ENCODE data around the gene GABPB1.

GABPB1 gene

DNA sequence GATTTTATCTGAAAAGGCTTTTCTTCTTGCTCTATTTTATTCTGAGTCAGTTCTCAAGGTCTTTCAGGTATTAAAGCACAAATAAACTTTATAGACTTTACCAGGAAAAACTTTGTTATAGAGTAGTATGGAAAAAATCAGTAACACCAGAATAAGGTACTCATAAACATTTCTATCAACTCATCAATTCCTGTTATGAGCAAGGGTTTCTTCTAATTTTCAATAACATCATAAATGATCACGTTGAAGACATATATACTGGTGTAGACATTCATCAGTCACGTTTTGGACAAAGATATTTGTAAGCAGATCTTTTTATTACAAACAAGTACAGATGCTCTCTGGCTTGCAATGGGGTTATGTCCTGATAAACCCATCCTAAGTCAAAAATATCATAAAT, 79.9 kb downstream of the GABPB1 start:
- no peak for DNase-seq

DNA sequence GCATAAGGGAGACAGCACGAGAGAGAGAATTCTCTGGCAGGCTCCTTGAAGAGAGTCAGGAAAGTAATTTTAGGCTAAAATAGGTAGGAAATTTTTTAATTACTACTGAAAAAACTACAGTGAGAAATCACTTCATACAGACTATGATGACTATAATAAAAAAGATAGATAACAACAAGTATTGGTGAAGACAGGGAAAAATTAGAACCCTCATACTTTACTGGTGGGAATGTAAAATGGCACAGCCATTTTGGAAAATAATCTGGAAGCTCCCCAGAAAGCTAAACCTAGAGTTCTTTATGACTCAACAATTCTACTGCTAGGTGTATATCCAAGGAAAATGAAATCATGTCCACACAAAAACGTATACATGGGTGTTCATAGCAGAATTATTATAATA, 87.4 kb downstream of the GABPB1 start:
- DNase-seq = no peak

DNA sequence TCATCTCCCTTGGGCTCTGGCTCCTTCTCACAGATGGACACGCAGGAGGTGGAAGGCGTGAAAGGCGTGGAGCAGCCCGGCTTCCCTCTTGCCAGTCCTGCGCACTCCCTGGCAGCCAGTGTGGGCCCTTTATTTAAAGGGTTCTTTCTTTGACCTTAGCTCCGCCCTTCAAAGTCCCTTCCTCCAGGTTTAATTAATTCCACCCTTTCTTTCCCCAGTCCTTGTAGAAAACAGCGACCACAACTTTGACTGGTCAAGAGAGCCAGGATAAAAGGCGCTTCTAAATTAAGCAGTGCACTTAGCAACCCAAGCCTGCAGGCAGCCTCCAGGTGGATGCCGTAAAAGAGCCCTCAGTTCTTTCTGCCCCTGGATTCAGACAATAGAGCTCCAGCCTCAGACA, 89.4 kb downstream of the GABPB1 start, which contains the start of gene HDC:
TSS of gene HDC (minus strand) at position 107 of the 400 bp plus-strand sequence. CDS start at position 4, 103 bp downstream.
- DNase-seq = no peak

DNA sequence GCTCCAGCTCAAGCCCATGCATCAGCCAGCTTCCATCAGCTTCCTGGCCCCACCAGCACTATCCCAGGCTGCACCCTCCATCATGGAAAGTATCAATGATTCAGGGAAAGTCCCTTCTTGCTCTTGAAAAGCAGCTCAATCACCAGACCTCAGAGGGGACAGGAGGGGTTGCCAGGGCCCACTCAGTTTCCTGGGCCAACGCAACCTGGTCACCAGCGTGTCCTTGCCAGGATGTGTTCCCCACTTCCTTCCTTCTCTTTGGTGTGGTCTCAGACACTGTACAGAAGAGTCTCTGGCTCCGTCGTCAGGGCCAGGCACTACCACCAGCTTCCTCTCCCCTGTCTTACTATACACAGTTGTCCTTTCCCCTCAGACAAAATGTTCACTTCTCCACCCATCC, 92.5 kb downstream of the GABPB1 start:
- no peak for DNase-seq

DNA sequence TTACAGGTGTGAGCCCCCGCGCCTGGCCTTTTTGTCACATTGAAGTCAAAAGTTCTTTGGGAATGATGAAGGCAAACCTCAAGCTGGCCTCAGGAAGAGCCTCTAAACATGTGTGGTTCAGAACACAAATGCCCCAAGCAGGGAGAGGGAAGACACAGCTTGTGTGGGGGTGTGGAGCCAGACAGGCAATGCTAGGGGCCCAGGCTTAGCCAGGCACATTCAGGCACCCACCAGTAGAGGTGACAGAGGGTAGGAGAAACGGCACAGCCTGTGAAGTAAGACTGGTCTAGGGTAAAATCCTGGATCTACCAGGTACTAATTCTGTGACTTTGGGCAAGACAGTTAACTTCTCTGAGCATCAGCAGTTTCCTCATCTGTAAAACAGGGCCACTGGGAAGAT, 93.0 kb downstream of the GABPB1 start:
- no peak for DNase-seq

DNA sequence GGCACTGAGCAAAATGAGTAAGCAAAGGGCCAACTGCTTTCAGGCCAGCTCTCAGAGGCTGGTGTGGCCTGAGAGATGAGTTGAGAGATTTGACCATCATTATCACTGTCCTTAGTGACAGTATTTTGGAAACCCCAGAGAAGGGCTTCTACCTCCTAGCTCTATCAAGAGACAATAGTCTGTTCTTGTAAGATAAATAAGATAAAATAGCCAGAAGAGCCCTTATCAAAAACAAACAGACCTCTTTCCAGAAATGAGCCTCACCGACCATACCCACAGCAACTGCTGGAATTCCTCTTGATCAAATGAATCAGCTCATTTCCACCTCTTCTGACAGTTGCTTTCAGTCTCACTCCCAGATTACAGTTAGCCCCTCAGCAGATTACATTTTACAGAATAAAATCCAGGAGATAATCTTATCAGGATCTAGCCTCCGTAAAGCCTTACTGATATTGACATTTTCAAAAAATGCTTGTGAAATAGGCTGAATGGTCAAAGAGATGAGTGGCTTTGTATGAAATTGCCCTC, 94.0 kb downstream of the GABPB1 start:
- DNase-seq = no peak

DNA sequence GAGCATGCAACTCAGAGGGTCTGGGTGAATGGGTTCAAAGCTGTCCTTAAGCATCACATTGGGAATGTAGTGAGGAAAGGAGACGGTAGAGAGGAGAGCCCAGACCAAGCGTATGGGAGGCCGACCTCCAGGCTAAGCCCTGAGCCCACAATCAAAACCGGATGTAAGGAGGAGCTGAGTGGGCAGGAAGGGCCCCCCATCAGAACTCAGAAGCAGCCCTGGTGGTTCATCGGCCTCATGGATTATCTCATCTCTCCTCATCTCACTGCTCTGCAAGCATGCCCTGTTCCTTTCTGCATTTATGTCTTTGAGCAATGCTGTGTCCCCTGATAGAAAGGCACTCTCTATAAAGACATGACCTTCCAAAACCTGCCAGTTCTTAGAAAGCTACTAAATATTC, 95.7 kb downstream of the GABPB1 start:
- no peak for DNase-seq

DNA sequence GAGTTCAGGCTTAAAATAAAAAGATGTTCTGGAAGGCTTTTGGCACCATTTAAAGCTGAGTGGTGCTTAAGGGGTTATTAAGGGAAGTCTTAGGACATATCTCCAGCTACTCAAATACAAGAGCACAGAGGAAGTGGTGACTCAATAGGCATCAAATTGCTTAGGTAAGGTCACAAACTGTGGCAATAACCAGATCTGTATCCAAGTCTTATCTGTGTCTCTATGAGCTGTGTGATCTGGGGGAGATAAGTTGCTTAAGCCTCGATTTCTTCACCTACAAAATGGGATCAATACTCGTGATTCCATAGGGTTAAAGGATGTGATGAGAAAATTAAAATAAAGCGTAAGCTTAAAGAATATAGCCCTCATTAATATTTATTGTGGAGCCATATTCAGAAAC, 97.1 kb downstream of the GABPB1 start:
- no peak for DNase-seq

DNA sequence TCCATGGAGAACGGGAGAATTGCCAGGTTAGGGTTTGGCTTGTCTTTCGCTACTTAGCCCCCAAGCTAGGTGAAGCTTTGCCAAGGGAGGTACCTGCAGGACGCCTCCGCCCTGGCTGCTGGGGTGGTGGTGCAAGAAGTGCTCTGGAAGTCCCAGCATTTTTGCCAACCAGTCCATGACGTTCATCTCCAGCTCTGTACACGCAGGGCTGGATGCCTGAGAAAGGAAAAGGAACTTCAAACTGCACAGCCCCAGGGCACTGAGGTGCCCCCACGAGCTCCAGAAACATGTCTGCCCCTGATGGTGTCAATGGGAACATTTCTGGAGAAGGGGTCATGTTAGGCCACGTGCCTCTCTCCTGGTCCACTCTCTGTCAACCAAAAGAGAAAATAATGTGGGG, 97.7 kb downstream of the GABPB1 start:
- no peak for DNase-seq

DNA sequence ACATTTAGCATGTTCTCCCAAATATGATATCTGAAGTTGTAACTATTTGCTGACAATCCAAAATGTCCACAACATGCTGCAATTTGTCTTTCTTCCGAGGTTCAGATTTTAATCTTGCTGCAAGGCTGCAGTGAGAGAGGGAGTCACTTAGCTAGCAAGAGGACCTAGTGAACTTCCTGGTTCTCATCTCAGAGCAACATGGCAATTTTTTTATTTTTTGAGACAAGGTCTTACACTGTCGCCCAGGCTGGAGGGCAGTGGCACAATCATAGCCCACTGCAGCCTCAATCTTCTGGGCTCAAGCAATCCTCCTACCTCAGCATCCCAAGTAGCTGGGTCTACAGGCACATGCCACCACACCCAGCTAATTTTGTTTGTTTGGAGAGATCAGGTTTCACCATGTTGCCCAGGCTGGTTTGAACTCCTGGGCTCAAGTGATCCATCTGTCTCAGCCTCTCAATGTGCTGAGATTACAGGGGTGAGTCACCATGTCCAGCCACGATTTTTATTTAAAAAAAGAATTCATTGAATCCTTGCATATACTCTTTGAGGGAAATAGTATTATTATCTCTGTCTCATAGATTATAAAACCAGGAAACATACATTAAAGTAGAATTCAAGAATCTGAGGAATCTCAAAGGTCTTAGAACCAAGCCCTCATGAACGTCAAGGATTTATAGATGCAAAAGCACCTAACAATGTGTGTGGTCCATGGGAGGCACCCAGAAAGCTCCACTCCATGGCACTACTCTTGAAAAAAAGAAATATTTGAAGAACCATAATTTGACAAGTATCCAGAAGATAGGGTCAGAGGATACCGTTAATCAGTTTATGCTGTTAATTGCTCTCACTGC, 98.6 kb downstream of the GABPB1 start:
- DNase-seq = no peak

DNA sequence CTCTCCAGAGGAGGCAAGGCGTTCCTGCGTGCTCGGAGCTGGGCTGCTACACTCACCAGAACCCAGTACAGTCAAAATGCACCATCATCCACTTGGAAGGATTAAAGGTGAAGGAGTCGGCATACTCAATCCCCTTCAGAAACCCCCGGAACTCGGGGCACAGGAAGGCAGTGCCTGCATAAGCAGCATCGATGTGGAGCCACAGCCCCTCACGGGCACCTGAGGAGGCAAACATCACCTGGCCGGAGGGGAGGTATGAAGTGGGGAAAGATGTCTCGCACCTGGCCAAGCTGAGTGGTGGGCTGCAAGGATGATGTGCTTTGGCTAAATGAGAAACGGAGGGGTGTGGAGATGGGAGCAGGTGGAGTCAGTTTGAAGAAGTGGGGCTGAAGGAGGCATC, 102.4 kb downstream of the GABPB1 start:
- DNase-seq = no peak

DNA sequence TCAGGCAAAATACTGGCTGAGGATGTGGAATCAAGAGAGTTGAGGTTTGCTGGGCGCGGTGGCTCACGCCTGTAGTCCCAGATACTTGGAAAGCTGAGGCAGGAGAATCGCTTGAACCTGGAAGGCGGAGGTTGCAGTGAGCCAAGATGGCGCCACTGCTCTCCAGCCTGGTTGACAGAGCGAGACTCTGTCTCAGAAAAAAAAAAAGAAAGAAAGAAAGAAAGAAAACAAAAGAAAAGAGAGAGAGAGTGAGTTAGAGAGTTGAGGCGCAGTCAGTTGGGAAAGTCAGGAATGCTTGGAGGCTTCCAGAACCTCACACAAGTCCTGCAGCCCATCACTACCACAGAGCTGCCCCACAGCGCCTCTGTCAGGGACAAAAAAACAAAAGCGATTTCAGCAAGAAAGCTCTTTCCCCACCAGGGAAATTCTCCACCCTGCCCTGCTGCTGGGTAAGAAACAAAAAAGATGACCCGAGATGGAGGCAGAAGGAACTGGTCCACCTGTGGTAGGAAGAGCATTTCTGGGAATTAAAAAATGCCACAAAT, 103.3 kb downstream of the GABPB1 start:
- no peak for DNase-seq

DNA sequence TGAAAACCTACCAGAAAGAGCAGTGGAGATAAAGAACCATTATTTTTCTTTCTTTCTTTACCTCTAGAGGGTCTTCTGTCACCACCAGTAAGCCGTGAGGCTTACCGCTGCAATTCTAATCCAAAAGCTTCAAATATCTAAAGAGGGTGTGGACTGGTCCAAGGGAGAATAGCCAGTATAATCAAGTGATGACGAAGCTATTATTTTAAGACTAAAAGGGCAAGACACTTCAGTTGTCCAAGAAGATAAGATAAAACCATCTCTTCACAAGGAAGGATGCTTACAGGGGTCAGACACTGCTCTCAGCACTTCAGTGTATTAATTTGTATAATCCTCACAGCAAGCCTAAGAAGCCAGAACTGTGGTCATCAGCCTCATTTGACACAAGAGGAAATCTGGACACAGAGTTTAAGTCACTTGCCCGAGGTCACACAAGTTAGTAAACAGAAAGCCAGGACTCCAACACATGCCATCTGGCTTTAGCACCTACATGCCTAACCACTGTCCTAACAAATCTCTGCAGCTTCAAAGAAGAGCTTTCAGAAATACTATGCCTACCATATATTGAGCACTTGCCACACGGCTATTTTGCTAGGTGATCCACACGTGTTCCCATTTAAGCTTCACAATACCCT, 104.1 kb downstream of the GABPB1 start:
- no peak for DNase-seq

DNA sequence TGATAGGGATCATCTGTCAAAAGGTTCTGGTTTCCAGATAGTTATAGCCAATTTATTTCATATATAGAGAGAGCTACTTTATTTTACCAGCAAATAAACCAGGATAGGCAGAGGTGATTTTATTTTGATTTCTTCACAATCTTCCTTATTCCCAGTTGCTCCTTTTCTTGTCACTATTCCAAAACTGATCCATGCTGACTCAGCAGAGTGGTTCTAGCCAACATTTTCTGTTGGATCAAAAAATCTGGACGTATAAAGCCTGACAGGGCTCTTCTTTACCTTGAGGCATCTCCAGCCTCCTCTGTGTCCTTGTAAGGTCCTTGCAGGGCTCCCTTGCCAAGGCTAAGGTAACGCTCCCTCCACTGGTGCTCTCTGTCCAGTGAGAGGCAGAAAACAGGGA, 105.3 kb downstream of the GABPB1 start:
- no peak for DNase-seq

DNA sequence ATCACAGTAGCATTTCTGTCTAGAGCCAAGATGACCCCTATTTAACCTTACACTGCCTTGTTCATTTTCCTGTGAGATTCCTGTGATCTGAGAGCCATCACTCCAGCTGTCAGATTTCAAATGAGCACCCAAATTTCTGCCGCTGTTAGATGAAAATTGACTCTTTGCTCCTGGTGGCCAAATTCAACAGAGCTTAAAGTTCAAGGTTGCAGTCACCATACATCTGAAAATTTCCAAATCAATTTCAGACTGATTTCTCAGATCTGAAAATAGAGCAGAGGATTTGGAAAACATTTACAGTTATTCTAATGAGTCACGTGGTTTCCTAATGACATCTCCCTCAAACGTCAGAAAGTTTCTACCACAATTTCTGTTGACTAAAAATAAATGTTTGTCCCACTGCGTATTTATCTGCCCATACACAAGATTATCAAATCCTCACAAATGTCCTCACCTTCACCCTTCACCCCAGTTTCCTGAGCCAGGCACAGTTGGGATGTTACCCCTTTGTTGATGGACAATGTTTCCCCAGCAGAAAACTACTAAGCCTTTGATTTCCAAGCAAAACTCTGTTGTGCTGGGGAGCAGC, 105.9 kb downstream of the GABPB1 start:
- DNase-seq = no peak

DNA sequence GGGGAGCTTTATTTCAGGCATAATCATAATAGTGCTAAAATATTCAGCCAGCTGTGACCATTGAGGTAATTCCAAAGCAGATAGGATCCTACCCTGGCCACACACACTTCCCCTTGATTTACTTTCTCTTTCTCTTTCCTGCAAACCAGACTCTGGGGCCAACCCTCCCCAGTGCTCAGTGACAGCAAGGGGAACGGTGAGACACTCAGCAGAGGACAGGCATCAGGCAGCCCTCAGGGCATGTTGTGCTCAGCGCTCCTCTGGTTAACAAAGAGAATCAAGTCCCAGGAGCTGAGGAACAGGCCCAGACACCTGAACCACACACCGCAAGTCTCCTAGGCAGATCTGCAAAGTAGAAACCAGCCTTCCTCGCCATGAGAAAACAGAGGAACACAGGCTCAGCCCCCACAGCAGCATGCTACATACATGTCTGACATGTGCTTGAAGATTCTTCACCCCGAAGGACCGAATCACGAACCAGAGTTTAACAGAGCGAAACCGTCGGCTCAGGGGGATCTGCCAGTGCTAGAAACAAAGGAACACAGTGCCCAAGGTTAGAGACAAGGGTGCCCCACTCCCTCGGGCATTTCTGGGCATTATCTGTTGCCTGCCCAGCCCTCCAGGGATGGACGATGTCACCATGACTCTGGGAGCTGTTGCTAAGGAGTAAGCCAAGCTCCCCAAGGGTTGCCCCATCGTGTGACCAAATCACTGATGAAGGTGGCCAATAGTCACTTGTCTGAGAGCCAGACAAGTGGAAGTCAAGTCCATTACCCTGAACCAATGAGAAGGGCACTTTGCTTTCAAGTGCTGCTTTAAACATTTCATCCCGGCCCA, 107.0 kb downstream of the GABPB1 start:
- DNase-seq = no peak

DNA sequence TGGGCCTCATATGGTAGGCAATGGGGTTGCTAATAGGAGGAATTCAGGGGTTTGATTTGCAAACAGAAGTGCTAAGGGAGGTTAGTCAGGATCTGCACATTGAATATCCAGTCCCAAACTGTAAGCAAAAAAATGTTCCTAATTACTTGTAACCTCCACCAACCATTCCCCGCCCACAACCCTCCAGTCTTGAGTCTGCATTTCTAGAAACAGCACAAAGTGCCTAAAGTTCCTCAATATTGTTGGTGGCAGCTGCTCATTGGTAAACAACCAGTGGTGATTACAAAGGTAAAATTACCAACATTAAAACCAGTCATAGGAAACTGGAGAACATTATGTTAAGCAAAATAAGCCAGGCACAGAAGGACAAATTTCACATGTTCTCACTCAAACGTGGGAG, 108.4 kb downstream of the GABPB1 start:
- DNase-seq = no peak

DNA sequence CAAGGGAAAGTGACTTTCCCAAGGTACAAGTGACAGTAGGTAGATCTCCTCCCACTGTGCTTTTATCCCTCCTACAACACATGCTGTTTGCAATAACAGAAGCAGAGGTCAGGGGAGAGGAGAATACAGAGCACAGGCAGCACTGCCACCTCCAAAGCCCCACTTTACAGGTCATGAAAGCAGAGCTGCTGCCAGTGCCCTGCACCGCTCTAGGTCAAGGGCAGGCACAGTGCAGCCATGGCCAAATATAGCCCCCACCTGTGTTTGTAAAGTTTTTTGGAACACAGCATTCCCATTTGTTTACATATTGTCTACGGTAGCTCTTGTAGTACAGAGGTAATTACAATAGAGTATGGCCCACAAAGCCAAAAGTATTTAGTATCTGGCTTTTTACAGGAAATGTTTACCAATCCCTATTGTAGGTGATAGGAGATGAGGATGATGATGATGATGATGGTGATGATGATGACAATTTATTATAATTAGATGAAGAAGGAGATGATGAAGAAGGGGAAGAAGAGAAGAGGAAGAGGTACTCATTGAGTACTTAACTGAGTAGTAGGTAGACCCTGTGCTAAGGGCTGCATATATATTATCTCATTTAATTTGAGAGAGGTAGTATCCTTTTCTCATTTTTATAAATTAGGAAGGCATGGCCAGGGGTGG, 109.9 kb downstream of the GABPB1 start:
- no peak for DNase-seq

DNA sequence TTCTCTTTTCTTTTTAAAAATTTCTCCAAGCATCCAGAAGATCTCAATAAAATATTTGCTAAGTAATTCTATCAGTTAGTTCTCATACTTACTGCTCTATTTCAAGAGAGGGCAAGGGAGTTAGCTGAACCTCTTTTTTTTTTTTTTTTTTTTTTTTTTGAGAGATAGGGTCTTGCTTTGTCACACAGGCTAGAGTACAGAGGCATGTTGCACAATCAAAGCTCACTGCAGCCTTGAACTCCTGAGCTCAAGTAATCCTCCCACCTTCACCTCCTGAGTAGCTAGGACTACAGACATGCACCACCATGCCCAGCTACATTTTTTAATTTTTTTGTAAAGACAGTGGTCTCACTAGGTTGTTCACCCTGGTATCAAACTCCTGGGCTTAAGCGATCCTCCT, 110.8 kb downstream of the GABPB1 start:
- no peak for DNase-seq

DNA sequence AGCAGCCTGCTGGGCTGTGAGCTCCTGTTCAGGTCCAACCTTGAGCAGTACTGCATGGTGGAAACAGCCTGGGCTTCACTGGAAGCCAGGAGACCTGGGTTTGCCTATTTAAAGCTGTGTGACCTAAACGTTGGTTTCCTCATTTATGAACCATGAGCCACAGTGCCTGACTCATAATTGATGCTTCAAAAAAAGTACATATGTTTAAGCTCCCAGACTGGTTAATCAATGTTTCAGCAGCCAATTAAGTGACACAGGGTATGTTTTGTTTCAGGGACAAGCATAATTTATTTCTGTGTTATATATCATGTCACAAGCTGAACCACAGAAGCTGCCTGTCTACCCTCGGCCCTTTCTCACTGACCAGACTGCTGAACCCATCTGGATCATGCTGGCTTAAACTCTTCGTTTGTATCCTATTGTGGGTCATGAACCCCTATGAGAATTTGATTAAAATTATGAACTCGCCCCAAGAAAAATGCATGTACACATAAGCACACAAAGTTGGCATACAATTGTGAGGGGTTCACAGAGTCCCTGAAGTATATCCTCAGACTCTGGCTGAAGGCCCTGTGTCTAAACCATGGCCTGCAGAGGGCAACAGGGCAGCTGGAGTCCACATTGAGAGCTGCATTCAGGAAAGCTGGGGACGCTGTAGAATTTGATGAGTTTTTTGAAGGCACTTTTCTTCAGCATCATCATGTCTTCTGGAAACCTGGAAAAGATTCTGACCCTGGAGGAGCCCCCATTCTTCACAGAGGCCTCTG, 113.1 kb downstream of the GABPB1 start:
- no peak for DNase-seq

DNA sequence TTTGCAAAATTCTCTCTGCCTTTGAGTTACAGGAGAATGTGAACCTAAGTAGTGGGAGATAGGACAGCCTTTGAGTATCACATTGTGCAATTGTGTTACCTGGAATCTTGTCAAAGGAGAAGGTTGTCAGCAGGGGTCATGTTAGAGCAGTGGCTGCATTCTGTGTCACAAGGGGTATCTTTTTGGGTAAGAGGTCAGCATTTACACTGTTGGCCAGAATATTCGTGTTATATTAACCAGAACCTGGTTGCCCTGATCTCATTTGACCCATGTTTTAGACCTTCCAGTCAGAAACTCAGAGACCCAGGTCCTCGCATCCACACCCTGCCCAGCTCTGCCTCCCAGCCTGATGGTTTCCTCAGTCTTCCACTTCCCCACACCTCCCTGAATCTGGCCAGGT, 116.7 kb downstream of the GABPB1 start:
- no peak for DNase-seq
